SK-N-SH (cell line): ENCODE data around the gene TMEM59. TPM values are rescaled to one million over a fixed set of nuclear protein-coding genes. Genes with fewer than 3 reads are reported as not detected.

Experiments used
- CTCF ChIA-PET: fragments of 300-600, 350-600 bp; formaldehyde crosslinking; extraction: SDS; loops from one replicate; lab custom pipeline; 2021; lab: Yijun Ruan, JAX
- POLR2A ChIA-PET: fragments of 350-600 bp; sonication (Branson Sonifier 250); formaldehyde crosslinking; extraction: SDS; loops from one replicate; lab custom pipeline; 2020; ENCODE audit warnings: antibody characterized with exemption, inconsistent platforms; lab: Yijun Ruan, JAX
- DNase-seq: peaks from one replicate; pipeline ENCODE4 v3.0.0; 2012
- H2AFZ ChIP-seq: fragments of 200-600 bp; sonication (generic); 2 replicates; pipeline ENCODE4 v1.8.1; 2016; ENCODE audit warnings: antibody characterized with exemption, mild to moderate bottlenecking, low read depth
- H3F3A ChIP-seq: fragments of 200-600 bp; sonication (generic); replicated peaks from 2 replicates; pipeline ENCODE3; 2016; ENCODE audit warnings: antibody characterized with exemption, mild to moderate bottlenecking; ENCODE audit not compliant: insufficient read depth
- H3K27ac ChIP-seq, 2 experiments: fragments of 200-500 bp in 1 of 2; fragments of 200-600 bp in 1 of 2; sonication (Bioruptor generic) in 1 of 2; sonication (generic), shearing (Covaris generic) in 1 of 2; 2 replicates each; pipeline versions ENCODE4 v1.5.1 to v1.6.1; 2014 to 2016; ENCODE audit warnings: low read depth in 2 of 2, inconsistent platforms in 1 of 2, low read length in 1 of 2, mild to moderate bottlenecking in 1 of 2, mixed read lengths in 1 of 2
- H3K27me3 ChIP-seq: fragments of 200-600 bp; sonication (generic), shearing (Covaris generic); 2 replicates; pipeline ENCODE4 v1.6.1; 2016; ENCODE audit warnings: mixed run types; ENCODE audit not compliant: insufficient read depth
- H3K36me3 ChIP-seq, 2 experiments: fragments of 200-500 bp in 1 of 2; fragments of 200-600 bp in 1 of 2; sonication (Bioruptor generic) in 1 of 2; sonication (generic) in 1 of 2; replicated peaks in 1 of 2; 2 replicates each; pipeline versions ENCODE3 to v1.5.1; 2014 to 2016; ENCODE audit warnings: low read length in 1 of 2, mild to moderate bottlenecking in 1 of 2; ENCODE audit not compliant: insufficient read depth in 2 of 2, control insufficient read depth in 1 of 2
- H3K4me1 ChIP-seq, 2 experiments: fragments of 200-500 bp in 1 of 2; fragments of 200-600 bp in 1 of 2; sonication (Bioruptor generic) in 1 of 2; sonication (generic), shearing (Covaris generic) in 1 of 2; 2 replicates each; pipeline versions ENCODE4 v1.5.1 to v1.6.1; 2014 to 2016; ENCODE audit warnings: low read depth in 1 of 2, low read length in 1 of 2, mixed run types in 1 of 2; ENCODE audit not compliant: insufficient read depth in 2 of 2, control insufficient read depth in 1 of 2
- H3K4me2 ChIP-seq: fragments of 200-600 bp; sonication (generic), shearing (Covaris generic); 2 replicates; pipeline ENCODE4 v1.6.1; 2017; ENCODE audit warnings: mixed run types
- H3K4me3 ChIP-seq, 2 experiments: fragments of 200-500 bp in 1 of 2; fragments of 200-600 bp in 1 of 2; sonication (Bioruptor generic) in 1 of 2; sonication (generic), shearing (Covaris generic) in 1 of 2; 2 replicates each; pipeline versions ENCODE4 v1.5.1 to v1.8.1; 2014 to 2016; ENCODE audit warnings: low read depth in 2 of 2, inconsistent platforms in 1 of 2, low read length in 1 of 2, mild to moderate bottlenecking in 1 of 2, mixed read lengths in 1 of 2, moderate library complexity in 1 of 2
- H3K79me2 ChIP-seq: fragments of 200-600 bp; sonication (generic); 2 replicates; pipeline ENCODE4 v1.8.1; 2017; ENCODE audit warnings: mild to moderate bottlenecking; ENCODE audit not compliant: insufficient read depth
- H3K9ac ChIP-seq: fragments of 200-600 bp; sonication (generic); 2 replicates; pipeline ENCODE4 v1.6.1; 2017; ENCODE audit warnings: mixed run types
- H3K9me2 ChIP-seq: fragments of 200-600 bp; sonication (generic); 2 replicates; pipeline ENCODE4 v1.6.1; 2017; ENCODE audit warnings: mixed run types
- H3K9me3 ChIP-seq: fragments of 200-600 bp; sonication (generic); 2 replicates; pipeline ENCODE4 v1.6.1; 2017; ENCODE audit warnings: mixed run types, mild to moderate bottlenecking, moderate library complexity
- H4K20me1 ChIP-seq: fragments of 200-600 bp; sonication (generic); 2 replicates; pipeline ENCODE4 v1.6.1; 2017; ENCODE audit warnings: mild to moderate bottlenecking, mixed run types; ENCODE audit not compliant: insufficient read depth
- CHD2 ChIP-seq: fragments of 150-350 bp; IDR thresholded peaks from 2 replicates; pipeline ENCODE4 v1.6.1; 2018; ENCODE audit warnings: low read length; ENCODE audit not compliant: partially characterized antibody
- ELF1 ChIP-seq: IDR thresholded peaks from 2 replicates; pipeline ENCODE4 v1.4.0; 2012
- EP300 ChIP-seq, 2 experiments: IDR thresholded peaks; 2 replicates each; pipeline versions ENCODE4 v1.4.0 to v1.6.1; 2012; ENCODE audit warnings: borderline replicate concordance in 1 of 2, low read depth in 1 of 2, low read length in 1 of 2
- EZH2phosphoT487 ChIP-seq: fragments of 200-600 bp; sonication (generic); IDR thresholded peaks from 2 replicates; pipeline ENCODE4 v1.6.1; 2017; ENCODE audit warnings: low read depth, mixed run types, mild to moderate bottlenecking, antibody characterized with exemption, moderate library complexity, borderline replicate concordance
- FOSL2 ChIP-seq: IDR thresholded peaks from 2 replicates; pipeline ENCODE4 v1.4.0; 2012; ENCODE audit warnings: low read depth, mild to moderate bottlenecking, moderate library complexity, borderline replicate concordance
- FOXJ3 ChIP-seq: sonication (generic); formaldehyde crosslinking; IDR thresholded peaks from 2 replicates; pipeline ENCODE4 v1.5.1; 2020; ENCODE audit warnings: mild to moderate bottlenecking, missing genetic modification reagents
- JUND ChIP-seq: IDR thresholded peaks from 2 replicates; pipeline ENCODE4 v1.4.0; 2012
- MAX ChIP-seq: IDR thresholded peaks from 2 replicates; pipeline ENCODE4 v1.4.0; 2012; ENCODE audit warnings: low read depth
- MXI1 ChIP-seq: IDR thresholded peaks from 2 replicates; pipeline ENCODE4 v1.6.1; 2012; ENCODE audit warnings: mild to moderate bottlenecking, low read depth, low read length, improper control_type of control experiment
- POLR2AphosphoS5 ChIP-seq: IDR thresholded peaks from 2 replicates; pipeline ENCODE4 v1.6.1; 2012; ENCODE audit warnings: low read depth, low read length
- REST ChIP-seq: IDR thresholded peaks from 2 replicates; pipeline ENCODE4 v1.6.1; 2012; ENCODE audit warnings: mild to moderate bottlenecking, low read depth, low read length, moderate library complexity
- RFX5 ChIP-seq: IDR thresholded peaks from 2 replicates; pipeline ENCODE4 v1.6.1; 2012; ENCODE audit warnings: mild to moderate bottlenecking, improper control_type of control experiment, low read length
- RXRA ChIP-seq: IDR thresholded peaks from 2 replicates; pipeline ENCODE4 v1.4.0; 2012; ENCODE audit warnings: low read depth, mild to moderate bottlenecking, borderline replicate concordance
- SMC3 ChIP-seq: IDR thresholded peaks from 2 replicates; pipeline ENCODE4 v1.6.1; 2012; ENCODE audit warnings: low read depth, low read length, improper control_type of control experiment
- TAF1 ChIP-seq: IDR thresholded peaks from 2 replicates; pipeline ENCODE4 v1.6.1; 2012; ENCODE audit warnings: low read depth, mild to moderate bottlenecking, low read length, moderate library complexity, borderline replicate concordance
- TCF12 ChIP-seq: IDR thresholded peaks from 2 replicates; pipeline ENCODE4 v1.4.0; 2012
- TEAD4 ChIP-seq: IDR thresholded peaks from 2 replicates; pipeline ENCODE4 v1.4.0; 2012; ENCODE audit warnings: mild to moderate bottlenecking, borderline replicate concordance; ENCODE audit not compliant: insufficient read depth
- YY1 ChIP-seq: IDR thresholded peaks from 2 replicates; pipeline ENCODE4 v1.4.0; 2012; ENCODE audit warnings: low read depth, mild to moderate bottlenecking
- ZBTB33 ChIP-seq: IDR thresholded peaks from 2 replicates; pipeline ENCODE4 v1.4.0; 2012; ENCODE audit warnings: low read depth, borderline replicate concordance
- WGBS: methylation state at CpG from one replicate; pipeline ENCODE4 v1.1.6; 2017; ENCODE audit warnings: low lambda C conversion rate; 5-methylcytosine and 5-hydroxymethylcytosine counted together
- polyA plus RNA-seq, 3 experiments: library from polyadenylated mRNA; depleted of rRNA; stranded (reverse); fragments of >200 nt; gene quantifications; 2 replicates each; pipeline ENCODE4 v1.2.3, GENCODE V29; 2012

Gene TMEM59
- polyA plus RNA-seq, 1 of the 3 experiments (the other 2 are of a cell fraction) = 249 TPM

- POLR2A ChIA-PET = no interaction called here
- no peaks in the 10 kb centered on the region for H3K36me3 ChIP-seq
- no peaks in the 10 kb centered on the region for H4K20me1 ChIP-seq
- H3K4me3 ChIP-seq = no peak overlapping the region
- H3K27me3 ChIP-seq = no peaks in the 10 kb centered on the region
- H3K27ac ChIP-seq = no peak overlapping the region
- no peak for TF ChIP-seq CHD2
- TF ChIP-seq TEAD4 = no peak
- TF ChIP-seq MAX = no peak
- no peak for TF ChIP-seq JUND
- no peak for TF ChIP-seq YY1
- no peak for TF ChIP-seq MXI1
- TF ChIP-seq SMC3 = no peak
- TF ChIP-seq TCF12 = no peak
- TF ChIP-seq RXRA = no peak
- no peak for TF ChIP-seq POLR2AphosphoS5
- no peak for TF ChIP-seq RFX5
- TF ChIP-seq EZH2phosphoT487 = no peak
- no peak for TF ChIP-seq FOSL2
- no peak for TF ChIP-seq TAF1
- TF ChIP-seq ZBTB33 = no peak
- TF ChIP-seq EP300 (IDR thresholded peaks at IDR 0.05; ENCODE audit: borderline replicate concordance in 1 of 2, low read depth in 1 of 2, low read length in 1 of 2) = no peak
- TF ChIP-seq ELF1 = no peak
- TF ChIP-seq FOXJ3 (CRISPR knock-in tag) = no peak
- no peak for TF ChIP-seq REST
- H3K4me2 ChIP-seq = no peak overlapping the region
- no peaks in the 10 kb centered on the region for H3K9me3 ChIP-seq
- H3K4me1 ChIP-seq = no peaks in the 10 kb centered on the region
- H3K9ac ChIP-seq = no peak overlapping the region
- no peak for DNase-seq
- no peaks in the 10 kb centered on the region for H3K79me2 ChIP-seq
- CTCF ChIA-PET = interaction anchor here (0.8 to 3.6 kb wide), 11 partner anchors 10 to 485 kb away, joined by 3 to 17 read pairs (median 4); partner anchors contain the start of genes CYB5RL and MRPL37
- 83% methylated on average over 2 of the region's 2 CpGs for WGBS
- no peaks in the 10 kb centered on the region for H3K9me2 ChIP-seq
- no peaks in the 10 kb centered on the region for H3F3A ChIP-seq
- H2AFZ ChIP-seq = no peak overlapping the region
Observed at GRCh38 chr1:54080598-54081049, 27.6 kb upstream of the TMEM59 start.
